Stimulated activated CD4-positive, alpha-beta T cell treated with anti-CD3 and anti-CD28 coated beads, TNF-alpha, amount 100 ng/mL, for 4 hours (primary cell): ENCODE results near the gene ANAPC2.

Experiments
- DNase-seq, 3 experiments: peaks; one replicate each; pipeline ENCODE4 v3.0.0-alpha.2; 2020; ENCODE audit warnings: low read depth in 3 of 3

The ANAPC2 gene

GRCh38 chr9:137192859-137193258 is 4.5 kb upstream of the ANAPC2 start:
- no peak for DNase-seq

- no peak for DNase-seq
These were observed 4.1 kb upstream of the ANAPC2 start for GRCh38 chr9:137192448-137192780.

- DNase-seq: no peak
These were observed 3.5 kb upstream of the ANAPC2 start for GRCh38 chr9:137191691-137192447.

- no peak for DNase-seq
These were observed 2.9 kb upstream of the ANAPC2 start for GRCh38 chr9:137191245-137191644.

GRCh38 chr9:137190315-137190856 is 2.0 kb upstream of the ANAPC2 start:
- DNase-seq: no peak

- no peak for DNase-seq
These were observed 1.2 kb upstream of the ANAPC2 start for GRCh38 chr9:137189297-137190295.

- no peak for DNase-seq
These were observed 272 bp downstream of the ANAPC2 start for GRCh38 chr9:137188086-137188489.

GRCh38 chr9:137187386-137187785 is 974 bp downstream of the ANAPC2 start:
- DNase-seq: no peak

GRCh38 chr9:137186385-137186784 is 2.0 kb downstream of the ANAPC2 start:
- DNase-seq: no peak

- no peak for DNase-seq
These were observed 2.4 kb downstream of the ANAPC2 start for GRCh38 chr9:137185921-137186320.

GRCh38 chr9:137184881-137185660 is 3.3 kb downstream of the ANAPC2 start:
- DNase-seq: no peak

GRCh38 chr9:137183980-137184595 is 4.3 kb downstream of the ANAPC2 start:
- DNase-seq: no peak

GRCh38 chr9:137182836-137183235 is 5.5 kb downstream of the ANAPC2 start:
- no peak for DNase-seq

- no peak for DNase-seq
These were observed 6.7 kb downstream of the ANAPC2 start for GRCh38 chr9:137181680-137182079.

- DNase-seq: no peak
These were observed 7.9 kb downstream of the ANAPC2 start for GRCh38 chr9:137180491-137180890.

- DNase-seq: no peak
These were observed 8.6 kb downstream of the ANAPC2 start for GRCh38 chr9:137179761-137180160.

- DNase-seq: no peak
These were observed 9.3 kb downstream of the ANAPC2 start for GRCh38 chr9:137178939-137179630.

- DNase-seq: no peak
These were observed 10.0 kb downstream of the ANAPC2 start for GRCh38 chr9:137178201-137178938.

GRCh38 chr9:137176302-137177182 is 11.8 kb downstream of the ANAPC2 start:
- no peak for DNase-seq
